H9 (cell line): Measurements from ENCODE around the gene PRSS21. TPM values are rescaled to one million over a fixed set of nuclear protein-coding genes. Genes with fewer than 3 reads are reported as not detected.

ENCODE experiments used
- DNase-seq: peaks from one replicate; pipeline ENCODE4 v3.0.0-alpha.2; 2017
- H2AFZ ChIP-seq: one replicate; pipeline ENCODE4 v1.6.1; 2013; ENCODE audit warnings: mild to moderate bottlenecking, low read length, control low read depth, moderate library complexity
- H2AK5ac ChIP-seq: 2 replicates; pipeline ENCODE4 v1.6.1; 2013; ENCODE audit warnings: low read length, control low read depth, mixed read lengths; ENCODE audit not compliant: insufficient read length
- H2BK120ac ChIP-seq: one replicate; pipeline ENCODE4 v1.6.1; 2013; ENCODE audit warnings: low read depth, mild to moderate bottlenecking, low read length, control low read depth, inconsistent platforms; ENCODE audit not compliant: poor library complexity, severe bottlenecking
- H2BK12ac ChIP-seq: 2 replicates; pipeline ENCODE4 v1.6.1; 2013; ENCODE audit warnings: low read length, control low read depth, mixed read lengths, low read depth; ENCODE audit not compliant: insufficient read length
- H2BK15ac ChIP-seq: 2 replicates; pipeline ENCODE4 v1.6.1; 2013; ENCODE audit warnings: low read depth, low read length, control low read depth
- H2BK20ac ChIP-seq: one replicate; pipeline ENCODE4 v1.6.1; 2013; ENCODE audit warnings: low read depth, mild to moderate bottlenecking, low read length, control low read depth, inconsistent platforms; ENCODE audit not compliant: poor library complexity, severe bottlenecking
- H2BK5ac ChIP-seq: 2 replicates; pipeline ENCODE4 v1.6.1; 2013; ENCODE audit warnings: low read length, control low read depth, mixed read lengths; ENCODE audit not compliant: insufficient read length
- H3K14ac ChIP-seq: 2 replicates; pipeline ENCODE4 v1.6.1; 2013; ENCODE audit warnings: low read length, control low read depth; ENCODE audit not compliant: insufficient read depth
- H3K18ac ChIP-seq: 2 replicates; pipeline ENCODE4 v1.6.1; 2013; ENCODE audit warnings: low read depth, mild to moderate bottlenecking, mixed read lengths, low read length, control low read depth; ENCODE audit not compliant: insufficient read length
- H3K23ac ChIP-seq: 2 replicates; pipeline ENCODE4 v1.6.1; 2013; ENCODE audit warnings: low read length, control low read depth, mixed read lengths, low read depth; ENCODE audit not compliant: insufficient read length
- H3K23me2 ChIP-seq: 2 replicates; pipeline ENCODE4 v1.6.1; 2013; ENCODE audit warnings: low read depth, mild to moderate bottlenecking, mixed read lengths, low read length, control low read depth; ENCODE audit not compliant: insufficient read length, poor library complexity, severe bottlenecking
- H3K27ac ChIP-seq: 2 replicates; pipeline ENCODE4 v1.5.1; 2013; ENCODE audit warnings: low read length, control low read depth, mixed read lengths, low read depth; ENCODE audit not compliant: insufficient read length
- H3K27me3 ChIP-seq: 2 replicates; pipeline ENCODE4 v1.6.1; 2013; ENCODE audit warnings: low read length, control low read depth, inconsistent platforms; ENCODE audit not compliant: insufficient read depth
- H3K4ac ChIP-seq: 2 replicates; pipeline ENCODE4 v1.6.1; 2013; ENCODE audit warnings: low read depth, mild to moderate bottlenecking, control low read depth, inconsistent platforms, low read length, moderate library complexity
- H3K4me1 ChIP-seq: 2 replicates; pipeline ENCODE4 v1.6.1; 2013; ENCODE audit warnings: low read length, control low read depth, inconsistent platforms; ENCODE audit not compliant: insufficient read depth
- H3K4me2 ChIP-seq: 2 replicates; pipeline ENCODE4 v1.6.1; 2013; ENCODE audit warnings: low read length, control low read depth, mixed read lengths; ENCODE audit not compliant: insufficient read length, insufficient read depth
- H3K56ac ChIP-seq: 2 replicates; pipeline ENCODE4 v1.6.1; 2013; ENCODE audit warnings: low read depth, mild to moderate bottlenecking, mixed read lengths, low read length, control low read depth; ENCODE audit not compliant: insufficient read length
- H3K79me1 ChIP-seq: 2 replicates; pipeline ENCODE4 v1.6.1; 2013; ENCODE audit warnings: low read depth, mild to moderate bottlenecking, moderate library complexity, low read length, control low read depth, inconsistent platforms; ENCODE audit not compliant: insufficient read depth, poor library complexity, severe bottlenecking
- H3K79me2 ChIP-seq: 2 replicates; pipeline ENCODE4 v1.6.1; 2013; ENCODE audit warnings: low read length, control low read depth, inconsistent platforms; ENCODE audit not compliant: insufficient read depth
- H3K9ac ChIP-seq: 2 replicates; pipeline ENCODE4 v1.6.1; 2013; ENCODE audit warnings: low read length, control low read depth, mixed read lengths; ENCODE audit not compliant: insufficient read length; ENCODE audit errors: extremely low read depth
- H3K9me3 ChIP-seq: one replicate; pipeline ENCODE4 v1.6.1; 2013; ENCODE audit warnings: low read depth, low read length, inconsistent platforms; ENCODE audit not compliant: control insufficient read depth
- H3T11ph ChIP-seq: one replicate; pipeline ENCODE4 v1.6.1; 2013; ENCODE audit warnings: mild to moderate bottlenecking, low read length, control low read depth, inconsistent platforms
- H4K20me1 ChIP-seq: one replicate; pipeline ENCODE4 v1.6.1; 2013; ENCODE audit not compliant: control insufficient read depth, insufficient read length, insufficient read depth
- H4K5ac ChIP-seq: 2 replicates; pipeline ENCODE4 v1.6.1; 2013; ENCODE audit warnings: low read depth, mild to moderate bottlenecking, mixed read lengths, low read length, control low read depth; ENCODE audit not compliant: insufficient read length
- H4K8ac ChIP-seq: replicated peaks from 2 replicates; pipeline ENCODE4 v1.6.1; 2013; ENCODE audit warnings: low read length, control low read depth, mixed read lengths, low read depth; ENCODE audit not compliant: insufficient read length
- H4K91ac ChIP-seq: 2 replicates; pipeline ENCODE4 v1.6.1; 2013; ENCODE audit warnings: low read depth, mild to moderate bottlenecking, moderate library complexity, mixed read lengths, low read length, control low read depth; ENCODE audit not compliant: insufficient read length
- H3K27ac Mint-ChIP-seq, 3 experiments: 2 replicates in 2 of 3; 3 replicates in 1 of 3; pipeline ENCODE4 v1.8.0; 2020 to 2021; ENCODE audit warnings: mixed read lengths in 3 of 3, mild to moderate bottlenecking in 1 of 3, moderate library complexity in 1 of 3
- H3K27me3 Mint-ChIP-seq: 2 replicates; pipeline ENCODE4 v1.8.0; 2021; ENCODE audit warnings: low read depth, mild to moderate bottlenecking, moderate library complexity, mixed read lengths
- H3K36me3 Mint-ChIP-seq, 3 experiments: 2 replicates in 2 of 3; 3 replicates in 1 of 3; pipeline ENCODE4 v1.8.0; 2020 to 2021; ENCODE audit warnings: low read depth in 3 of 3, mixed read lengths in 3 of 3; ENCODE audit not compliant: insufficient read depth in 1 of 3
- H3K4me1 Mint-ChIP-seq, 2 experiments: 2 replicates each; pipeline ENCODE4 v1.8.0; 2020; ENCODE audit warnings: mixed read lengths in 2 of 2
- H3K4me3 Mint-ChIP-seq, 2 experiments: 2 replicates in 1 of 2; 3 replicates in 1 of 2; pipeline ENCODE4 v1.8.0; 2020 to 2021; ENCODE audit warnings: mild to moderate bottlenecking in 2 of 2, mixed read lengths in 2 of 2, moderate library complexity in 1 of 2
- H3K9me3 Mint-ChIP-seq, 2 experiments: 2 replicates in 1 of 2; 3 replicates in 1 of 2; pipeline ENCODE4 v1.8.0; 2020; ENCODE audit warnings: mild to moderate bottlenecking in 2 of 2, mixed read lengths in 2 of 2, moderate library complexity in 1 of 2
- WGBS: extraction: QIAGEN DNeasy Blood & Tissue Kit; methylation state at CpG from one replicate; pipeline ENCODE4 v1.1.7; 2013; ENCODE audit warnings: missing lambda C conversion rate, low lambda C conversion rate, mixed read lengths; ENCODE audit not compliant: insufficient read length; ENCODE audit errors: extremely low coverage; 5-methylcytosine and 5-hydroxymethylcytosine counted together
- total RNA-seq: library from RNA; stranded (reverse); gene quantifications from 2 replicates; pipeline ENCODE4 v1.2.1, GENCODE V29; 2021
- TF ChIP-seq, protein P1 (sequence below): fragments of 200-600 bp; sonication (generic); conservative IDR thresholded peaks from 3 replicates; pipeline ENCODE4 v1.8.0; 2021; ENCODE audit warnings: antibody characterized with exemption, mild to moderate bottlenecking

PRSS21 gene
- total RNA-seq, 1 experiment from 2014 or later, result not detected

DNA sequence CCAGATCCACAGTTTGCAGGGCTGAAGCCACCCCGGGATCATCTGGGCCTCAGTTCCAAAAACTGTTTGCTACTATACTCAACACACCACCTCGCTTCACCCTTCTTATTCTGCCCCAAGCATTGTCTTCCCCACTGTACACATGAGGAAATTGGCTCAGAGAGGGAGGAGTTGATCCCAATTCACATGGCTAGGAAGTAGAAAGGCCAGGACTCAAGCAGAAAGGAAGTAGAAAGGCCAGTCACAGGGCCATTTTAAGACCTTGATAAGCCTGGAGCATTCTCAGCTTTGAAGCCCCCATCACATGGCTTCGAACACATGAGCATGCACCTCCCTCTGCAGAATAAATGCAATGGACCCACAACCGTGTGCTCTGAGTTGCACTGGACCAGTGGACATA, 48.6 kb downstream of the PRSS21 start:
- Histone ChIP-seq H3T11ph (no peak overlapping the region), H4K8ac (no peak overlapping the region), H3K27ac (no peak overlapping the region), H3K56ac (no peak overlapping the region), H4K20me1 (no peaks in the 10 kb centered on the region), H2BK120ac (no peak overlapping the region), H2BK15ac (no peak overlapping the region), H3K14ac (no peak overlapping the region), H2AK5ac (no peak overlapping the region), H2BK12ac (no peak overlapping the region), H3K23ac (no peak overlapping the region), H3K4me2 (no peak overlapping the region), H3K9me3 (no peaks in the 10 kb centered on the region), H3K18ac (no peak overlapping the region), H3K79me1 (no peaks in the 10 kb centered on the region), H2BK20ac (no peak overlapping the region), H3K4me1 (no peaks in the 10 kb centered on the region), H3K4ac (no peak overlapping the region), H4K91ac (no peak overlapping the region), H3K23me2 (peaks cover 2% of the 10 kb centered on the region), H3K79me2 (no peaks in the 10 kb centered on the region), H3K27me3 (peaks cover 3% of the 10 kb centered on the region; the same call in 1 of the 2 replicates), H2AFZ (no peak overlapping the region), H4K5ac (no peak overlapping the region), H2BK5ac (no peak overlapping the region), H3K9ac (no peak overlapping the region)
- Mint-ChIP-seq H3K9me3 (peaks cover 6 to 7% of the 10 kb centered on the region in 2 experiments), H3K27me3 (peaks cover 71% of the 10 kb centered on the region), H3K4me3 (no peak overlapping the region; a peak in 1 of 5 replicates), H3K27ac (no peak overlapping the region), H3K36me3 (peaks cover 0 to 2% (median 0%) of the 10 kb centered on the region in 3 experiments; a peak in 1 of 7 replicates), H3K4me1 (0 out of 4 replicates have a peak, but pooled peaks cover 0 to 3% of the 10 kb centered on the region in 2 experiments)
- TF ChIP-seq, protein P1, sequence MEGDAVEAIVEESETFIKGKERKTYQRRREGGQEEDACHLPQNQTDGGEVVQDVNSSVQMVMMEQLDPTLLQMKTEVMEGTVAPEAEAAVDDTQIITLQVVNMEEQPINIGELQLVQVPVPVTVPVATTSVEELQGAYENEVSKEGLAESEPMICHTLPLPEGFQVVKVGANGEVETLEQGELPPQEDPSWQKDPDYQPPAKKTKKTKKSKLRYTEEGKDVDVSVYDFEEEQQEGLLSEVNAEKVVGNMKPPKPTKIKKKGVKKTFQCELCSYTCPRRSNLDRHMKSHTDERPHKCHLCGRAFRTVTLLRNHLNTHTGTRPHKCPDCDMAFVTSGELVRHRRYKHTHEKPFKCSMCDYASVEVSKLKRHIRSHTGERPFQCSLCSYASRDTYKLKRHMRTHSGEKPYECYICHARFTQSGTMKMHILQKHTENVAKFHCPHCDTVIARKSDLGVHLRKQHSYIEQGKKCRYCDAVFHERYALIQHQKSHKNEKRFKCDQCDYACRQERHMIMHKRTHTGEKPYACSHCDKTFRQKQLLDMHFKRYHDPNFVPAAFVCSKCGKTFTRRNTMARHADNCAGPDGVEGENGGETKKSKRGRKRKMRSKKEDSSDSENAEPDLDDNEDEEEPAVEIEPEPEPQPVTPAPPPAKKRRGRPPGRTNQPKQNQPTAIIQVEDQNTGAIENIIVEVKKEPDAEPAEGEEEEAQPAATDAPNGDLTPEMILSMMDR, result no peak
- DNase-seq, result no peak
- no CpG with 5 or more reads among the region's 4 CpGs for WGBS
